K562 (cell line): ENCODE measurements around the gene SIAE. TPM values are rescaled to one million over a fixed set of nuclear protein-coding genes. Genes with fewer than 3 reads are reported as not detected.

ENCODE experiments used
- ARID3A ChIP-seq: IDR thresholded peaks from 2 replicates; pipeline ENCODE4 v1.6.1; 2012; ENCODE audit warnings: low read depth, low read length, improper control_type of control experiment, borderline replicate concordance
- CBX2 ChIP-seq: fragments of 200-600 bp; sonication (generic); IDR thresholded peaks from one replicate; pipeline ENCODE4 v1.6.1; 2012; ENCODE audit warnings: mild to moderate bottlenecking, low read length, inconsistent platforms; ENCODE audit not compliant: insufficient read depth, poor library complexity, severe bottlenecking
- EGR1 ChIP-seq: fragments of 450-650 bp; conservative IDR thresholded peaks from 2 replicates; pipeline ENCODE4 v1.6.1; 2017; ENCODE audit warnings: mild to moderate bottlenecking
- ELK3 ChIP-seq: fragments of 450-650 bp; formaldehyde crosslinking; IDR thresholded peaks from 2 replicates; pipeline ENCODE4 v1.4.0; 2020; ENCODE audit warnings: mild to moderate bottlenecking
- HDAC8 ChIP-seq: fragments of 450-650 bp; IDR thresholded peaks from 2 replicates; pipeline ENCODE4 v1.6.1; 2016; ENCODE audit warnings: mild to moderate bottlenecking, missing genetic modification characterization, moderate library complexity, missing compliant biosample characterization
- IRF1 ChIP-seq: sonication (generic); formaldehyde crosslinking; IDR thresholded peaks from 2 replicates; pipeline ENCODE4 v1.8.0; 2022; ENCODE audit warnings: missing genetic modification reagents, mild to moderate bottlenecking, borderline replicate concordance
- MAFK ChIP-seq: IDR thresholded peaks from 2 replicates; pipeline ENCODE4 v1.6.1; 2011; ENCODE audit warnings: low read length, improper control_type of control experiment
- PHB2 ChIP-seq: fragments of 450-650 bp; IDR thresholded peaks from 2 replicates; pipeline ENCODE4 v1.6.1; 2017; ENCODE audit warnings: low read depth
- PTRF ChIP-seq: fragments of 450-650 bp; IDR thresholded peaks from 2 replicates; pipeline ENCODE4 v1.6.1; 2016; ENCODE audit warnings: mild to moderate bottlenecking, missing genetic modification characterization, missing compliant biosample characterization
- RAD51 ChIP-seq: fragments of 450-650 bp; IDR thresholded peaks from 2 replicates; pipeline ENCODE4 v1.7.1; 2016; ENCODE audit warnings: low read depth, mild to moderate bottlenecking, borderline replicate concordance
- RBM14 ChIP-seq: fragments of 200-400 bp; formaldehyde crosslinking; IDR thresholded peaks from 2 replicates; pipeline ENCODE4 v1.6.1; 2018; ENCODE audit warnings: low read depth, mild to moderate bottlenecking, low read length, moderate library complexity, borderline replicate concordance; ENCODE audit not compliant: insufficient read depth
- SMAD3 ChIP-seq: fragments of 450-650 bp; formaldehyde crosslinking; conservative IDR thresholded peaks from 2 replicates; pipeline ENCODE4 v1.4.0; 2020; ENCODE audit warnings: mild to moderate bottlenecking
- SPI1 ChIP-seq: IDR thresholded peaks from 2 replicates; pipeline ENCODE4 v1.6.1; 2011; ENCODE audit warnings: low read depth, low read length, control low read depth, borderline replicate concordance
- STAT5B ChIP-seq: fragments of 250-450 bp; sonication (Bioruptor Pico); IDR thresholded peaks from 2 replicates; pipeline ENCODE4 v1.8.0; 2021; ENCODE audit warnings: mild to moderate bottlenecking, inconsistent platforms
- TEAD2 ChIP-seq: fragments of 450-650 bp; IDR thresholded peaks from 2 replicates; pipeline ENCODE4 v1.6.1; 2016; ENCODE audit warnings: missing genetic modification characterization, control low read depth, missing compliant biosample characterization
- TGIF2 ChIP-seq: sonication (generic); formaldehyde crosslinking; IDR thresholded peaks from 2 replicates; pipeline ENCODE4 v1.8.1; 2022; ENCODE audit warnings: mild to moderate bottlenecking, missing genetic modification reagents, moderate library complexity
- ZNF165 ChIP-seq: fragments of 250-450 bp; sonication (Bioruptor Pico); IDR thresholded peaks from 2 replicates; pipeline ENCODE4 v1.4.0; 2020; ENCODE audit warnings: borderline replicate concordance
- ZNF316 ChIP-seq: fragments of 450-650 bp; IDR thresholded peaks from 2 replicates; pipeline ENCODE4 v1.6.1; 2016
- ZNF347 ChIP-seq: fragments of 450-650 bp; formaldehyde crosslinking; IDR thresholded peaks from 2 replicates; pipeline ENCODE4 v1.4.0; 2020; ENCODE audit warnings: low read depth, mild to moderate bottlenecking, moderate library complexity
- ZNF449 ChIP-seq: fragments of 250-450 bp; sonication (Bioruptor Pico); IDR thresholded peaks from 2 replicates; pipeline ENCODE4 v1.8.0; 2022; ENCODE audit warnings: moderate library complexity, mild to moderate bottlenecking, inconsistent platforms
- polyA plus RNA-seq, 8 experiments: library from polyadenylated mRNA; depleted of rRNA in 4 of 8; stranded (reverse) in 5 of 8; unstranded in 3 of 8; fragments of >200 nt; fragmentation: Nextera tagmentation in 2 of 8; fragmentation: Illumina TruSeq in 1 of 8; extraction: Ambion mirVana in 2 of 8; extraction: Trizol in 1 of 8; gene quantifications; 2 replicates each; pipeline versions ENCODE4 v1.2.1 to v1.2.3, GENCODE V29; 2011 to 2014; ENCODE audit warnings: inconsistent platforms in 1 of 8, missing spikeins in 1 of 8
- total RNA-seq, 7 experiments: library from RNA; depleted of rRNA in 6 of 7; stranded (reverse); fragments of >200 nt in 6 of 7; fragmentation: Illumina TruSeq in 2 of 7; extraction: Trizol in 2 of 7; gene quantifications; 2 replicates each; pipeline versions ENCODE4 v1.2.1 to v1.2.3, GENCODE V29; 2011 to 2021; ENCODE audit warnings: low replicate concordance in 1 of 7

SIAE gene
- total and polyA plus RNA-seq, 9 of the 15 experiments (the other 6 are each of a cell fraction or from before 2014, with no cell fraction given): 0.89 to 9.6 (median 3.7) TPM

- TF ChIP-seq SMAD3 (CRISPR knock-in tag): no peak
- TF ChIP-seq TEAD2 (tag): no peak
- no peak for TF ChIP-seq HDAC8
- no peak for TF ChIP-seq CBX2
- no peak for TF ChIP-seq ZNF165
- no peak for TF ChIP-seq TGIF2
- TF ChIP-seq EGR1: no peak
- no peak for TF ChIP-seq RAD51
- peak; percentile 86 for TF ChIP-seq ZNF316
- TF ChIP-seq ZNF449 (CRISPR knock-in tag): no peak
- TF ChIP-seq MAFK: peak; percentile 81
- no peak for TF ChIP-seq ELK3 (CRISPR knock-in tag)
- no peak for TF ChIP-seq STAT5B (CRISPR knock-in tag)
- TF ChIP-seq RBM14: no peak
- no peak for TF ChIP-seq IRF1 (CRISPR knock-in tag)
- no peak for TF ChIP-seq ZNF347
- no peak for TF ChIP-seq PTRF (tag)
- TF ChIP-seq SPI1: no peak
- no peak for TF ChIP-seq ARID3A
- no peak for TF ChIP-seq PHB2
- TF ChIP-seq, all 486 proteins: peak for 6
Observed at GRCh38 chr11:124612567-124613246, 60.8 kb downstream of the SIAE start (continued).
